Testis (tissue), 3 donors: ENCODE measurements around the gene TCTA. TPM values are rescaled to one million over a fixed set of nuclear protein-coding genes. Genes with fewer than 3 reads are reported as not detected.
A peak's percentile ranks its signal among the peaks of the same experiment; 100 is the strongest.

Source experiments
- DNase-seq: peaks from one replicate; pipeline ENCODE4 v3.0.0-alpha.2; 2019
- H3K27ac ChIP-seq, 2 donors: fragments of 200-600 bp; sonication (generic); one replicate each; pipeline ENCODE4 v1.5.1; 2019
- H3K27me3 ChIP-seq: fragments of 200-600 bp; sonication (generic); one replicate; pipeline ENCODE4 v1.5.1; 2019
- H3K36me3 ChIP-seq: fragments of 200-600 bp; sonication (generic); one replicate; pipeline ENCODE4 v1.5.1; 2017; ENCODE audit warnings: low read depth; ENCODE audit errors: missing control alignments
- H3K4me1 ChIP-seq: fragments of 200-600 bp; sonication (generic); one replicate; pipeline ENCODE4 v1.5.1; 2019
- H3K4me3 ChIP-seq, 2 donors: fragments of 200-600 bp; sonication (generic); one replicate each; pipeline ENCODE4 v1.5.1; 2017 to 2019
- H3K9me3 ChIP-seq: fragments of 200-600 bp; sonication (generic); one replicate; pipeline ENCODE4 v1.5.1; 2017
- CTCF ChIP-seq, 3 experiments: fragments of 450-650 bp in 2 of 3; fragments of 200-600 bp in 1 of 3; sonication (generic) in 1 of 3; IDR thresholded peaks; one replicate each; pipeline ENCODE4 v1.5.1; 2016 to 2019; ENCODE audit warnings: antibody characterized with exemption in 3 of 3, mild to moderate bottlenecking in 2 of 3, moderate library complexity in 1 of 3
- POLR2A ChIP-seq: fragments of 450-650 bp; IDR thresholded peaks from one replicate; pipeline ENCODE4 v1.6.1; 2017; ENCODE audit warnings: antibody characterized with exemption, mild to moderate bottlenecking, moderate library complexity
- WGBS, 2 donors: methylation state at CpG; one replicate each; pipeline ENCODE4 v1.1.5; 2018; 5-methylcytosine and 5-hydroxymethylcytosine counted together
- intact Hi-C: fragments of 100-400 bp; cut with DNase I; formaldehyde crosslinking; loops from one replicate; pipeline ENCODE4 v1.15.1; 2023; ENCODE audit warnings: low total_unique reads
- polyA plus RNA-seq: library from polyadenylated mRNA; stranded (reverse); fragments of 350-450 nt; fragmentation: Illumina TruSeq; extraction: RNeasy Lipid Tissue Mini Kit (QIAGEN cat#74804); gene quantifications from one replicate; pipeline ENCODE4 v1.2.3, GENCODE V29; 2014; ENCODE audit warnings: low read depth, low replicate concordance; ENCODE audit not compliant: insufficient read depth
- total RNA-seq, 2 donors: library from RNA; depleted of rRNA; stranded (reverse); fragments of >200 nt; gene quantifications; one replicate each; pipeline ENCODE4 v1.2.3, GENCODE V29; 2016

The TCTA gene
- total and polyA plus RNA-seq, 3 donors from 2014 or later = 31.6 to 36.1 (median 33.6) TPM

- Histone ChIP-seq H3K27ac (peak overlapping the region; percentile 1 to 51), H3K27me3 (no peaks in the 10 kb centered on the region), H3K9me3 (no peaks in the 10 kb centered on the region), H3K4me1 (peaks cover 62% of the 10 kb centered on the region), H3K4me3 (no peak overlapping the region), H3K36me3 (no peaks in the 10 kb centered on the region)
- intact Hi-C loops = no loop called here
- TF ChIP-seq CTCF (IDR thresholded peaks at IDR 0.05) = no peak
- no peak for TF ChIP-seq POLR2A
- WGBS, 2 donors = 41 to 61% methylated on average over 1 of the region's 1 CpG
- peak; percentile 50 for DNase-seq
These were observed 49.4 kb downstream of the TCTA start for GRCh38 chr3:49461443-49462171.

GRCh38 chr3:49462222-49462621, 50.0 kb downstream of the TCTA start:
- TF ChIP-seq CTCF (IDR thresholded peaks at IDR 0.05) = no peak
- no peak for TF ChIP-seq POLR2A
- no peak for DNase-seq
- intact Hi-C loops = no loop called here
- Histone ChIP-seq H3K27ac (peak overlapping the region; percentile 1 to 51), H3K4me3 (no peak overlapping the region), H3K27me3 (no peaks in the 10 kb centered on the region), H3K36me3 (no peaks in the 10 kb centered on the region), H3K4me1 (peaks cover 67% of the 10 kb centered on the region), H3K9me3 (no peaks in the 10 kb centered on the region)
- 43 to 64% methylated on average over 3 of the region's 3 CpGs for WGBS, 2 donors

GRCh38 chr3:49465270-49466034, 53.2 kb downstream of the TCTA start:
- 67 to 73% methylated on average over 18 of the region's 18 CpGs for WGBS, 2 donors
- DNase-seq = peak; percentile 91
- Histone ChIP-seq H3K36me3 (no peaks in the 10 kb centered on the region), H3K9me3 (no peaks in the 10 kb centered on the region), H3K27me3 (no peaks in the 10 kb centered on the region), H3K4me1 (peaks cover 61% of the 10 kb centered on the region), H3K4me3 (no peak overlapping the region), H3K27ac (peak overlapping the region; percentile 67 to 80)
- intact Hi-C loops = no loop called here
- no peak for TF ChIP-seq CTCF (IDR thresholded peaks at IDR 0.05)
- no peak for TF ChIP-seq POLR2A

Other genes with a start within 250 kb of the TCTA start
- gene CCDC71, start 246.1 kb upstream of the TCTA start, total RNA-seq = 10 to 100 TPM; 34.3 to 55.0 TPM
- gene CCDC71, start 246.1 kb upstream of the TCTA start, polyA plus RNA-seq = 27.6 TPM
- 10 to 100 TPM; 56.6 to 78.2 TPM for gene KLHDC8B, start 240.8 kb upstream of the TCTA start, total RNA-seq
- 55.8 TPM for gene KLHDC8B, start 240.8 kb upstream of the TCTA start, polyA plus RNA-seq
- 10 to 100 TPM; 14.1 to 25.9 TPM for gene C3orf62, start 135.2 kb upstream of the TCTA start, total RNA-seq
- 48.6 TPM for gene C3orf62, start 135.2 kb upstream of the TCTA start, polyA plus RNA-seq
- 10 to 100 TPM; 48.0 to 72.0 TPM for gene USP4, start 72.4 kb upstream of the TCTA start, total RNA-seq
- 95.1 TPM for gene USP4, start 72.4 kb upstream of the TCTA start, polyA plus RNA-seq
- gene GPX1, start 54.1 kb upstream of the TCTA start, total RNA-seq = 100 to 1,000 TPM; 123 to 207 TPM
- gene GPX1, start 54.1 kb upstream of the TCTA start, polyA plus RNA-seq = 129 TPM
- gene RHOA, start 447 bp upstream of the TCTA start, total RNA-seq = 100 to 1,000 TPM; 207 to 252 TPM
- gene RHOA, start 447 bp upstream of the TCTA start, polyA plus RNA-seq = 331 TPM
- 10 to 100 TPM in 1 of 2 donors, 1 to 10 TPM in 1; 3.8 to 10.4 TPM for gene AMT, start 10.1 kb downstream of the TCTA start, total RNA-seq
- gene AMT, start 10.1 kb downstream of the TCTA start, polyA plus RNA-seq = 9.1 TPM
- gene NICN1, start 16.9 kb downstream of the TCTA start, total RNA-seq = 10 to 100 TPM; 15.1 to 19.4 TPM
- 40.9 TPM for gene NICN1, start 16.9 kb downstream of the TCTA start, polyA plus RNA-seq
- 100 to 1,000 TPM; 169 to 216 TPM for gene DAG1, start 57.8 kb downstream of the TCTA start, total RNA-seq
- 85.8 TPM for gene DAG1, start 57.8 kb downstream of the TCTA start, polyA plus RNA-seq
- 10 to 100 TPM; 18.9 to 25.3 TPM for gene BSN, start 142.1 kb downstream of the TCTA start, total RNA-seq
- 9.9 TPM for gene BSN, start 142.1 kb downstream of the TCTA start, polyA plus RNA-seq